Epithelial cell of proximal tubule (primary cell): ENCODE data around the gene CNPY4. TPM values are rescaled to one million over a fixed set of nuclear protein-coding genes. Genes with fewer than 3 reads are reported as not detected.

Source experiments
- DNase-seq: peaks from one replicate; pipeline ENCODE4 v3.0.0-alpha.2; 2011; ENCODE audit warnings: low read depth
- H3K4me3 ChIP-seq: 2 replicates; pipeline ENCODE4 v1.5.1; 2011; ENCODE audit warnings: low read depth, mild to moderate bottlenecking, low read length
- CTCF ChIP-seq: conservative IDR thresholded peaks from 2 replicates; pipeline ENCODE4 v1.5.1; 2012; ENCODE audit warnings: low read depth, mild to moderate bottlenecking, low read length
- total RNA-seq: library from RNA; depleted of rRNA; stranded (reverse); fragments of >200 nt; gene quantifications from 2 replicates; pipeline ENCODE4 v1.2.3, GENCODE V29; 2015

The CNPY4 gene
- total RNA-seq, 1 donor from 2014 or later, result 8.8 TPM

- H3K4me3 ChIP-seq, result no peak overlapping the region
- no peak for TF ChIP-seq CTCF
- DNase-seq, result peak; percentile 73
Observed at GRCh38 chr7:100087055-100087750, 32.2 kb upstream of the CNPY4 start.

GRCh38 chr7:100088095-100088620 is 31.3 kb upstream of the CNPY4 start:
- no peak for DNase-seq
- peak overlapping the region; percentile 97 for H3K4me3 ChIP-seq
- TF ChIP-seq CTCF, result no peak

DNA sequence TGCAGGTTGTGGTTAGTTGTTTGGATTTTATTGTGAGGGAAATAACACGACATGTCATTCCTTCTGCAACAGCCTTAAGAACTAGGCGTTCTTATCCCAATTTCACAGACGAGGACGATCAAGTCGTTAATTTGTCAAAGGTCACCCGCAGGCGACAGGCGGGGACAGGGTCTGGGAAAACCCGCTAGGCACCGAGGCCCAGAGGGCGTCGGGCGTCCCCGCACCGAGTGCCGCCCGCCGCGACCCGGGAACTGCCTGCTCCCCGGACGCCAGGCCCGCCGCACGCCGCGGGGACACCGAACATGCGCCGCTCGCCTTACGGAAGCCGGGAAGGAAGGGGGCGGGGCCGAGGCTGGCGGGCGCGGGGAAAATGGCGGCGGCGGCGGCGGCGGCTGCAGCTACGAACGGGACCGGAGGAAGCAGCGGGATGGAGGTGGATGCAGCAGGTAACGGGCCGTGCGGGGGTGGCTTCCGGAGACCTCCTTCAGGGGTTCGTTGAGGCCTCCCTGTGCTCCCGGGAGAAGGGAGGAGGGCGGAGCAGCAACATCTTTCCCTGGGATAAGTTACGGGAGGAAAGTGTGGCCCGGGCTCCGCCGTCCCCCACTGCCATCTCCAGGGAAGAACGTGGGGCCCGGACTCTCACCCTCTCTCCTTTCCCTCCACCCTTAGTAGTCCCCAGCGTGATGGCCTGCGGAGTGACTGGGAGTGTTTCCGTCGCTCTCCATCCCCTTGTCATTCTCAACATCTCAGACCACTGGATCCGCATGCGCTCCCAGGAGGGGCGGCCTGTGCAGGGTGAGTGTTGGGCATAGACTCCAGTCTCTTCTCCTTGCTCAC is 30.6 kb upstream of the CNPY4 start, which contains the start of gene COPS6:
Gene COPS6, plus strand, starts transcription at position 349 of the 837 bp plus-strand sequence. Its CDS starts 22 bp downstream, at position 371.
- H3K4me3 ChIP-seq, result peak within 1 kb of the TSS; percentile 97
- no peak for TF ChIP-seq CTCF
- no peak for DNase-seq

GRCh38 chr7:100089458-100090196 is 29.8 kb upstream of the CNPY4 start:
- TF ChIP-seq CTCF, result no peak
- H3K4me3 ChIP-seq, result peak overlapping the region; percentile 97
- DNase-seq, result no peak

DNA sequence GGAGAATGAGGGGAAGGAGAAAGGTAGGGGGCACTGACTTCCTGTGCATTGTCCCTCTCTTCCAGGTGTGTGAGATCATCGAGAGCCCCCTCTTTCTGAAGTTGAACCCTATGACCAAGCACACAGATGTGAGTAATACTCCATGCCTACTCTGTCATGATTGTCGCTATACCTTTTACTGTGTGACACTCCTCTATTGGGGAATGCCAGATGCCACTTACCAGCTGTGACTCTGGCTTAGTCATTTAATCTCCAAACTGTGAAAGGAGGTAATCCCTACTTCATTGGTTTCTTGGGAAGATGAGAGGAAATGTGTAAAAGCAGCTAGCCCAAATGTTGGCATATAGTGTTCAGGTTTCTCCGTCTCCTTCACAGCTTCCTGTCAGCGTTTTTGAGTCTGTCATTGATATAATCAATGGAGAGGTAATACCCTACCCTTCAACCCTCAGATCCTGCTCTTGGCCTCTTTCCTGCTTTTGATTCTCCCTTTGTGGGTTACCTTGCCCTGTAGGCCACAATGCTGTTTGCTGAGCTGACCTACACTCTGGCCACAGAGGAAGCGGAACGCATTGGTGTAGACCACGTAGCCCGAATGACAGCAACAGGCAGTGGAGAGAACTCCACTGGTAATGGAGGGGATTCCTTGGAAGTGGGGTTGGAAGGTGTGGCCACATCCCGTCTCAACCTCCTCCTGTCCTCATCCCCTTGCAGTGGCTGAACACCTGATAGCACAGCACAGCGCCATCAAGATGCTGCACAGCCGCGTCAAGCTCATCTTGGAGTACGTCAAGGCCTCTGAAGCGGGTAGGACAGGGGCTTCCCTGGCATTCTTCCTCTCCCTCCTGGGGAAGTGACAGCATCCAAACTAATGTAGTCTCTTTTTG is 28.7 kb upstream of the CNPY4 start:
- DNase-seq, result no peak
- H3K4me3 ChIP-seq, result no peak overlapping the region
- no peak for TF ChIP-seq CTCF
